Measurements from ENCODE around the gene ZFPL1. TPM values are rescaled to one million over a fixed set of nuclear protein-coding genes. Genes with fewer than 3 reads are reported as not detected.

ZFPL1 gene
- total RNA-seq (ENCODE audit: unreplicated experiment): 33.9 TPM
- long read RNA-seq, transcript ZFPL1-201 (8 exons, 1,371 nt): major isoform, 18 of 23 reads
- long read RNA-seq, partial matches to known transcripts: 0 of 23 reads
- long read RNA-seq, other reads (novel, unspliced or antisense): 3 of 23 reads

GRCh38 chr11:65083834-65084597 is at the start of gene ZFPL1, which contains the start of gene CDCA5:
Gene ZFPL1 (plus strand): TSS chr11:65084222. CDS start chr11:65084699, 477 bp downstream.
Gene CDCA5 (minus strand): TSS chr11:65084040. CDS start chr11:65083978, 62 bp downstream.
- no peak for TF ChIP-seq CTCF (IDR thresholded peaks at IDR 0.05; ENCODE audit: partially characterized antibody, unreplicated experiment)
- Mint-ChIP-seq H3K36me3 (ENCODE audit: unreplicated experiment) (no peaks in the 10 kb centered on the region), H3K27ac (ENCODE audit: unreplicated experiment) (peak within 1 kb of the TSS; percentile 75), H3K4me3 (ENCODE audit: unreplicated experiment) (peak within 1 kb of the TSS; percentile 93), H3K27me3 (ENCODE audit: unreplicated experiment) (peaks cover 8% of the 10 kb centered on the region), H3K9me3 (ENCODE audit: unreplicated experiment) (peaks cover 5% of the 10 kb centered on the region), H3K4me1 (ENCODE audit: low read depth, unreplicated experiment) (peaks cover 7% of the 10 kb centered on the region)
- peak; percentile 97 for DNase-seq

GRCh38 chr11:65034423-65034822 is 49.6 kb upstream of the ZFPL1 start:
- Mint-ChIP-seq H3K27ac (ENCODE audit: unreplicated experiment) (no peak overlapping the region), H3K36me3 (ENCODE audit: unreplicated experiment) (no peaks in the 10 kb centered on the region), H3K4me3 (ENCODE audit: unreplicated experiment) (no peak overlapping the region), H3K27me3 (ENCODE audit: unreplicated experiment) (peaks cover 5% of the 10 kb centered on the region), H3K4me1 (ENCODE audit: low read depth, unreplicated experiment) (no peaks in the 10 kb centered on the region), H3K9me3 (ENCODE audit: unreplicated experiment) (no peaks in the 10 kb centered on the region)
- DNase-seq: no peak
- TF ChIP-seq CTCF (IDR thresholded peaks at IDR 0.05; ENCODE audit: partially characterized antibody, unreplicated experiment): no peak

- Mint-ChIP-seq H3K36me3 (ENCODE audit: unreplicated experiment) (no peaks in the 10 kb centered on the region), H3K27ac (ENCODE audit: unreplicated experiment) (no peak overlapping the region), H3K9me3 (ENCODE audit: unreplicated experiment) (peaks cover 2% of the 10 kb centered on the region), H3K4me1 (ENCODE audit: low read depth, unreplicated experiment) (no peaks in the 10 kb centered on the region), H3K27me3 (ENCODE audit: unreplicated experiment) (peaks cover 5% of the 10 kb centered on the region), H3K4me3 (ENCODE audit: unreplicated experiment) (no peak overlapping the region)
- no peak for DNase-seq
- TF ChIP-seq CTCF (IDR thresholded peaks at IDR 0.05; ENCODE audit: partially characterized antibody, unreplicated experiment): no peak
Observed at GRCh38 chr11:65035579-65035978, 48.4 kb upstream of the ZFPL1 start.

GRCh38 chr11:65036931-65037330 is 47.1 kb upstream of the ZFPL1 start:
- H3K27me3 Mint-ChIP-seq (ENCODE audit: unreplicated experiment): peaks cover 7% of the 10 kb centered on the region
- no peaks in the 10 kb centered on the region for H3K36me3 Mint-ChIP-seq (ENCODE audit: unreplicated experiment)
- H3K27ac Mint-ChIP-seq (ENCODE audit: unreplicated experiment): no peak overlapping the region
- no peaks in the 10 kb centered on the region for H3K4me1 Mint-ChIP-seq (ENCODE audit: low read depth, unreplicated experiment)
- peaks cover 4% of the 10 kb centered on the region for H3K9me3 Mint-ChIP-seq (ENCODE audit: unreplicated experiment)
- H3K4me3 Mint-ChIP-seq (ENCODE audit: unreplicated experiment): no peak overlapping the region
- no peak for TF ChIP-seq CTCF (IDR thresholded peaks at IDR 0.05; ENCODE audit: partially characterized antibody, unreplicated experiment)
- no peak for DNase-seq

- peaks cover 4% of the 10 kb centered on the region for H3K9me3 Mint-ChIP-seq (ENCODE audit: unreplicated experiment)
- peaks cover 3% of the 10 kb centered on the region for H3K27me3 Mint-ChIP-seq (ENCODE audit: unreplicated experiment)
- H3K4me1 Mint-ChIP-seq (ENCODE audit: low read depth, unreplicated experiment): no peaks in the 10 kb centered on the region
- no peak for DNase-seq
- H3K27ac Mint-ChIP-seq (ENCODE audit: unreplicated experiment): peak overlapping the region; percentile 90
- no peak for TF ChIP-seq CTCF (IDR thresholded peaks at IDR 0.05; ENCODE audit: partially characterized antibody, unreplicated experiment)
- no peaks in the 10 kb centered on the region for H3K36me3 Mint-ChIP-seq (ENCODE audit: unreplicated experiment)
- H3K4me3 Mint-ChIP-seq (ENCODE audit: unreplicated experiment): peak overlapping the region; percentile 88
Observed at GRCh38 chr11:65040520-65040846, 43.5 kb upstream of the ZFPL1 start.

All from glutamatergic neuron (in vitro differentiated cells).